ENCODE data around the gene RTN4R. TPM values are rescaled to one million over a fixed set of nuclear protein-coding genes. Genes with fewer than 3 reads are reported as not detected.

Gene RTN4R
- total RNA-seq, 2 experiments from 2014 or later: 3.1 to 4.0 TPM

DNA sequence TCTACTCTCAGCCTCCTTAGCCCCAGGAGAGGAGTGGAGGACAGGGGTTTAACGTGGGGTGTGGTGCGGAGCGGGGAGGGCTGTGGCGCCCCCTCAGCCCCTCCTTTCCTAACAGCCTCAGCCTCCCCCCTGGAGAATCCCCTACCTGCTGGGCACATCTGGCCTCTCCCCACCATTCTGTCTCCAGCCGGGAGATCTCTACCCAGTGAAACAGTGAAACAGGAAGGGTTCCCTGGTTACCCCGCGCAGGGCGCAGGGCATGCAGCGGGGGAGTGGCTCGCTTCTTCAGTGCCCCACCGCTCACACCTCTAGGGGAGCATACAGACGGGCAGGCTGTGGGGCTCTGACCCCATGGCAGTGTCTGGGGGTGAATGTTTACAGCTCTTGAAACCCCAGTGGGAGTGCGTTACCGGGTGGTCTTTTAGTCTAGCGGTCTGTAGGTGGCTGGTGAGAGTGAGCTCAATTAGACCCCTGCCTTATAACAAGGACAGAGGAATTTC is 62.6 kb downstream of the RTN4R start:
- CTCF ChIA-PET: no interaction called here
- Mint-ChIP-seq H3K36me3 (ENCODE audit: low read depth) (no peaks in the 10 kb centered on the region), H3K27ac (peak overlapping the region; percentile 98), H3K4me3 (peak overlapping the region; percentile 91), H3K4me1 (peaks cover 23% of the 10 kb centered on the region), H3K9me3 (no peaks in the 10 kb centered on the region), H3K27me3 (no peaks in the 10 kb centered on the region)
- POLR2A ChIA-PET: no interaction called here
- no peak for DNase-seq

DNA sequence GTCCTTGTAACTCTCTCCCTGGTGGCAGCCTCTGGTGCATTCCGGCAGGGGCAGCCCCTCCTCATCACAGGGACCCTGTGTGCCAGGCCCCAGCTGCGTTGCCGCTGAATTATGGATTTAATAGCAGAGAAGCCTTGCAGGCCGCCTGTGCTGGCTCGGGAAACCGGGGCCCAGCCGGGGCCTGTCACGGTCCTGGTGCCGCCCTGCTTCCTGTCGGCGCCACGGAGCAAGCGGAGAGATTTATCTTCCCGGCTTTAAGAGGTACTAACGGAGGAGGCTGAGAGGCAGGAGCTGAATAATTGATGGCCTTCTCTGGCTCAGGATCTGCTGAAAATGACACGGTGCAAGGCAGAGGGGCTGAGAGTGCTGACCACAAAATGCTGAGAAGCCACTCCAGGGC is 63.3 kb downstream of the RTN4R start:
- Mint-ChIP-seq H3K4me3 (no peak overlapping the region), H3K9me3 (no peaks in the 10 kb centered on the region), H3K27me3 (no peaks in the 10 kb centered on the region), H3K27ac (peak overlapping the region; percentile 98), H3K36me3 (ENCODE audit: low read depth) (no peaks in the 10 kb centered on the region), H3K4me1 (peaks cover 23% of the 10 kb centered on the region)
- no peak for DNase-seq
- ChIA-PET POLR2A (no interaction called here), CTCF (interaction anchor here (0.6 kb wide), 1 partner anchor 283 kb away, joined by 3 read pairs; no protein-coding TSS in a partner anchor)

DNA sequence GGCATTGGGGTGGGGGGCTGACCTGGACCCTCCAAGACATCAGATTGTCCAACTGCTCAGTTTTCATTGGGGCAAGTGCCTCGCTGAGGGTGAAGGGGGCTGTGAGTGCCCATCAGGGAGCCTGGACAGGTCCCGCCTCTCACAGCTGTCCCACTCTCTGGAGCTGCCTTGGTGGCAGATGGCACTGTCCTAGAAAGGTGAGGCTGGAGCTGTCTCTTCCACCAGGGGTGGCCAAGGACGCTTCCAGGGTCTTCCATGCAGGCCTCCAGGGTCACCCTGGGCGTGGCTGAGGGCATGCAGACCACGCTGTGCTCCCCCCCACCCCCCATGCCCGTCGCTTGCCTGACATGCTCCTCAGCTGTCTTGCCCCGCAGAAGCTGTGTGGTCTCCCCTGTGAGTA is 63.8 kb downstream of the RTN4R start:
- Mint-ChIP-seq H3K27ac (peak overlapping the region; percentile 98), H3K9me3 (no peaks in the 10 kb centered on the region), H3K27me3 (no peaks in the 10 kb centered on the region), H3K4me3 (no peak overlapping the region), H3K36me3 (ENCODE audit: low read depth) (no peaks in the 10 kb centered on the region), H3K4me1 (peaks cover 23% of the 10 kb centered on the region)
- CTCF ChIA-PET: interaction anchor here (0.6 kb wide), 1 partner anchor 282 kb away, joined by 3 read pairs; no protein-coding TSS in a partner anchor
- POLR2A ChIA-PET: no interaction called here
- no peak for DNase-seq

DNA sequence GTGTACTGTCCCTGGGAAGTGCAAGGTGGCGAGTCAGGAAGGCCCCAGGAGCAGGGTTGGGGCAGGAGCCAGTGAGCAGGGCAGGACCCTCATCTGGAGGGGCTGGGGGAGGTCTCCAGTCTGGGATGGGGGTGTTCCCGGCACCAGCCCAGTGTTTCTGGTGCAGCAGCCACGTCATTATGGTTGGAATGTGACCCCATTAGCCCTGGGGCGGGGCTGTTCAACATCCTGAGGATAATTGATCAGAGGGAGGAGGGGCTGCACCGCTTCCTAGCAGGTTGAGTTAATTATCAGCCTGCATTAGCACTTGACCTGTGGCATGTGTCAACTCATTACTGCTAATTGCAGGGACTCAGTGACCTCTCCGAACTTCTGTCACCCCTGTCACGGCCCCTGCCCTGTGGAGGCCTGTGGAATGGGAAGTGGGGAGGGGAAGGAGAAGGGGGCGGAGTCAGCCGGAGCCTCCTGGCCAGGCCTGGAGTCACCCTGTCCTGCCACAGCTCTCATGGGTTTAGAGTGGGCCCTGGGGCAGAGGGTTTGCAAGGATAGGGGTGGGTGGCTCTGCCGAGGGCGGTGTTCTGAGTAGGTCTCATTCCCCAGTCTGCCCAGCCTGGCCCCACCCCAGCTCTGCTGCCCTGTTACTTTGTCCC is 64.4 kb downstream of the RTN4R start:
- H3K9me3 Mint-ChIP-seq: no peaks in the 10 kb centered on the region
- CTCF ChIA-PET: no interaction called here

GRCh38 chr22:20203142-20203551 is 65.0 kb downstream of the RTN4R start:
- no peak for DNase-seq
- ChIA-PET POLR2A (no interaction called here), CTCF (no interaction called here)
- Mint-ChIP-seq H3K36me3 (ENCODE audit: low read depth) (no peaks in the 10 kb centered on the region), H3K9me3 (no peaks in the 10 kb centered on the region), H3K27me3 (no peaks in the 10 kb centered on the region), H3K4me3 (no peak overlapping the region), H3K27ac (no peak overlapping the region), H3K4me1 (peaks cover 17% of the 10 kb centered on the region)

More for the DNA sequence above, 64.4 kb downstream of the RTN4R start:
- Mint-ChIP-seq H3K36me3 (ENCODE audit: low read depth) (no peaks in the 10 kb centered on the region), H3K27me3 (no peaks in the 10 kb centered on the region), H3K4me1 (peaks cover 23% of the 10 kb centered on the region), H3K4me3 (no peak overlapping the region), H3K27ac (no peak overlapping the region)
- no peak for DNase-seq
- POLR2A ChIA-PET: no interaction called here

- no peak for DNase-seq
- Mint-ChIP-seq H3K36me3 (ENCODE audit: low read depth) (no peaks in the 10 kb centered on the region), H3K27ac (no peak overlapping the region), H3K27me3 (no peaks in the 10 kb centered on the region), H3K4me1 (peaks cover 9% of the 10 kb centered on the region), H3K9me3 (no peaks in the 10 kb centered on the region), H3K4me3 (no peak overlapping the region)
- CTCF ChIA-PET: no interaction called here
- POLR2A ChIA-PET: no interaction called here
Measured at GRCh38 chr22:20201837-20202392, 66.2 kb downstream of the RTN4R start.

DNA sequence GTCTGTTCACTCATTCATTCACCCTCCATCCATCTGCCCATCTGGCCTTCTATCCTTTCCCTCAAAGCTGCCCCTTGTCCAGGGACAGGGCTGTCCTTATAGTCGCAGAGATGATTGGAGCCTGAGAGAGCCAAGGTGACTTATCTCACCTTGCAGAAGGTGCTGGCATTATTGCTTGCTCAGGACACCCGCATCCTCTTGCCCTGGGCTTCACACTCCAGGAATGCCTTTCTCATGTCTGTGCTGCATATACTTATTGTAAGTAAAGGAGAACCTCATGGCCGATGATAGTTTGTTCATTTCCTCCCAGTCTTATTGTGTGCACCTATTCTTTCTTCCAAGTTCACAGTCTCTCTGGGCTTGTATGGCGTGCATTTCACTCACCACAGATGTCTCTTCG is 68.2 kb downstream of the RTN4R start:
- ChIA-PET CTCF (no interaction called here), POLR2A (no interaction called here)
- H3K27ac Mint-ChIP-seq: no peak overlapping the region
- DNase-seq: no peak
- no peaks in the 10 kb centered on the region for H3K4me1 Mint-ChIP-seq
- no peaks in the 10 kb centered on the region for H3K9me3 Mint-ChIP-seq
- H3K4me3 Mint-ChIP-seq: no peak overlapping the region
- H3K36me3 Mint-ChIP-seq (ENCODE audit: low read depth): no peaks in the 10 kb centered on the region
- no peaks in the 10 kb centered on the region for H3K27me3 Mint-ChIP-seq

DNA sequence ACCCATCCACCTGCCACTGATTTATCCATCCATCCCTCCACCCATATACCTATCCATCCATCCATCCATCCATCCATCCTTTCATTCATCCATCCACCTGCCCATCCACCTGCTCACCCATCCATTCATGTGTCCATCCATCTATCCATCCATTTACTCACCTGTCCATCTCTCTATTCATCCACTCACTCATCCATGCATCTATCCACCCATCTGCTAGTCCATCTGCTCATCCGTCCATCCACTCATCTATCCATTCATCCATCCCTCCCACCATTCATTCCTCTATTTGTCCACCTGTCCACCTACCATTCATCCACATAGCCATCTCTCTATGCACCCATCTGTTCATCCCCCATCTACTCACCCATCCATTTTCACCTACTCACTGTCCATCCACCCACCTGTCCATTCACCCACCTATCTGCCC is 68.7 kb downstream of the RTN4R start:
- no peaks in the 10 kb centered on the region for H3K4me1 Mint-ChIP-seq
- no peaks in the 10 kb centered on the region for H3K36me3 Mint-ChIP-seq (ENCODE audit: low read depth)
- no peaks in the 10 kb centered on the region for H3K9me3 Mint-ChIP-seq
- DNase-seq: no peak
- no peaks in the 10 kb centered on the region for H3K27me3 Mint-ChIP-seq
- POLR2A ChIA-PET: no interaction called here
- CTCF ChIA-PET: no interaction called here
- no peak overlapping the region for H3K27ac Mint-ChIP-seq
- H3K4me3 Mint-ChIP-seq: no peak overlapping the region

- ChIA-PET POLR2A (no interaction called here), CTCF (no interaction called here)
- no peaks in the 10 kb centered on the region for H3K36me3 Mint-ChIP-seq (ENCODE audit: low read depth)
- no peak for DNase-seq
- no peak overlapping the region for H3K4me3 Mint-ChIP-seq
- no peaks in the 10 kb centered on the region for H3K4me1 Mint-ChIP-seq
- H3K9me3 Mint-ChIP-seq: no peaks in the 10 kb centered on the region
- no peaks in the 10 kb centered on the region for H3K27me3 Mint-ChIP-seq
- no peak overlapping the region for H3K27ac Mint-ChIP-seq
Measured at GRCh38 chr22:20198557-20199319, 69.4 kb downstream of the RTN4R start.

DNA sequence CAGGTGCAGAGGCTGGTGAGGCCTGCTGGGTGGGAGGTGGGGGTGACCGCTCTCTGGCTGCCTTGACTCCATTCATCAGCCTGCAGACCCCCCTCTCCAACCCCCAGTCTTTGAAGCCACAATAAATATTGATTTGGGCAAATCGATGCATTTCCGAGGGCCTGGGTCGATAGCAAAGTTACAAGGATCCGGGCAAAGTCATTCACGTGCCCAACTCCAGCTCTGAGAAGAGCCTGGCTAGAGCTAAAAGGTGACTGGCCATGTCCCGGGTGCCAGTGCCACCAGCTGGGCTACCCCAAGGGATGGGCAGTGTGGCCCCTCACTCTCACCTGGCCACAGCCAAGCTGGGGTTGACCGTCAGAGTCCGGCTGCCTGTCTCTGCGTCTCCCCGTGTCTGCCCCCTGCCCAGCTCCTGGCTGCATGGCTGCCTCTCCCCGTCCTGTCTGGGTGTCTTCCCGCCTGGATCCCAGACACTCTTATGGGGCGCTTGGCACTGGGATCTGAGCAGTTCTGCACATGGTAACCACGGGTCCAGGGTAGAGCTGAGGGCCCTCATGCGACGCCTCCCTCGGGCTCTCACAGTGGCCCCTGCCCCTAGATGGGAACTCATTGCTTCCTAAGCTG is 70.6 kb downstream of the RTN4R start:
- ChIA-PET CTCF (interaction anchor here (0.7 kb wide), 2 partner anchors 67 to 73 kb away, joined by 3 to 4 read pairs; no protein-coding TSS in a partner anchor), POLR2A (no interaction called here)
- Mint-ChIP-seq H3K4me3 (no peak overlapping the region), H3K9me3 (no peaks in the 10 kb centered on the region), H3K27ac (no peak overlapping the region), H3K27me3 (no peaks in the 10 kb centered on the region), H3K4me1 (no peaks in the 10 kb centered on the region), H3K36me3 (ENCODE audit: low read depth) (no peaks in the 10 kb centered on the region)
- DNase-seq: no peak

DNA sequence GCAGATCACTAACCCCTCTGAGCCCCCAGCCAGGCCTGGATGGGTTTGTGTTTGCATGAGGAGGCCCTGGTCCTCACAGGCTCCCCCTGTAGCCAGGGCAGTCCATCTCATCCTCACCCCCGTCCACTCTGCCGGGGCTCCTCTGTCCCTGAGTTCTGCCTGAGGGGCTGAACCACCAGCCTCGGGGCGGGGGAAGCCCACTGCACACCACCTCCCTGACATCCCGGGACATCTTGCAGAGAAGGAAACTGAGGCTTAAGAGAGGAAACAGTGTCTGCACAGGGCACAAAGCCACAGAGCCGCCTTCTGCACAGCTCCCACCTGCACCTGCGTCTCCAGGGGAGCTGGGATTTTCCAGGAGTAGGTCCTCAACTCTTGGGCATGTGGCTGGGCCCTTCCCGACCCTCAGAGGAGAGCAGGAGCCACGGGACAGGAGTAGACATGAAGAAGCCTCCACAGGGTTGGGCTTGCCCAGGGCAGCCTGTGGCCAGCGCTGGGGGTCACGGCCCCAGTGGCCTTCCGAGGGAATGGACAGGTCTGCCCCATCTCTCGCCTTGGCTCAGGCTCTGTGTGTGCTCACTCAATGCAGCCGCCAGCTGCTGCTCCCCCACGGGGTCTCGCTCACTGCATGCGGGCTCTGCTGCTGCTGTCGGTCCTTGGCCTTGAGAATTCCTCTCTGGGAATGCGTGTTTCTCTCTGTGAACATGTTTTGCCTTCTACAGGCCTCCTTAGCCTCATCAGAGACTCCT is 71.8 kb downstream of the RTN4R start:
- POLR2A ChIA-PET: no interaction called here
- H3K27me3 Mint-ChIP-seq: no peaks in the 10 kb centered on the region
- CTCF ChIA-PET: interaction anchor here (0.7 to 1.1 kb wide), 2 partner anchors 39 to 72 kb away, joined by 3 to 4 read pairs; no protein-coding TSS in a partner anchor

DNA sequence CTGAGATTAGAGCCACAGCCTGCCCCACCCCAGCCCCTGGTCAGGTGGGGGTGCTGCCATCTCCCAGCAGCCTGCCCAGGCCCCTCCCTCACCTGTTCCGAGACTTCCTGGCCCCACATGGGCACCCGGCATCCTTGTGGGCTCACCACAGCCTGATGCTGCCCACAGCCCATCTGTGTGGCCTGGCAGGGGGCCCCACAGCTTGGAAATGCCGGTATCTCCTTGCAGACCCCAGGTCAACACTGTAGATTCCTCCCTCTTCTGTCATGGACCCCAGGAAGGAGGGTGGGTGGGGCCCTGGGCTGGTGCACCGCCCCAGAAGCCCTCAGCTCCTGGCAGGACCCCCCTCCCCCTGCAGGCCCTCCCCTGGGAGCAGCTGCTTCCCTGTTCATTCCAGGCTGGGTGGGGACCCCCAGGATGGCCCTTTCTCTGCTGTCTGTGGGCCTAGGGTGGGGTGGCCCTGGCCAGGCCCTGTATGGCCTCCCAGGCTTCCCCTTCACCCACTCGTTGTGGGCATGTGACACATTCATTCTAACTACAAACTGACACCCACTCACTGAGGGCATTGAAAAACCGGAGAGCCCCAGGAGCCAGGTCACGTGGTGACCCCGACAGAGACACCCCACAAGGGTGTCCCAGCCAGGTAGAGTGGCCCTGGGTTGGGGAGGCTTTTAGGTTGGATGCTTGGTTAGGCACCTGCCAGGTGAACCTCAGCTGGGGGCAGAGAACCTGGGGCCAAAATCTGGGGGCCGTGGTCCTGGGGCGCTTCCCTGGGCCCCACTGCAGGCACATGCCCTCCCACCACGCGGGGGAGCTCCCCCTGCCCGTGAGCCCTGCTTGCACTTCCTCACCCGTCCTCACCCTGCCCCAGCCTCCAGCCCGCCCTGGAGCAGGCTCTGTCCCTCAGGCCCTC is 73.2 kb downstream of the RTN4R start:
- ChIA-PET CTCF (interaction anchor here (1.1 to 1.5 kb wide), 2 partner anchors 15 to 38 kb away, joined by 3 to 4 read pairs; no protein-coding TSS in a partner anchor), POLR2A (no interaction called here)
- Mint-ChIP-seq H3K27ac (no peak overlapping the region), H3K4me1 (no peaks in the 10 kb centered on the region), H3K4me3 (no peak overlapping the region), H3K9me3 (no peaks in the 10 kb centered on the region), H3K27me3 (no peaks in the 10 kb centered on the region), H3K36me3 (ENCODE audit: low read depth) (no peaks in the 10 kb centered on the region)
- DNase-seq: no peak

More for the DNA sequence above, 71.8 kb downstream of the RTN4R start:
- Mint-ChIP-seq H3K9me3 (no peaks in the 10 kb centered on the region), H3K4me1 (no peaks in the 10 kb centered on the region), H3K27ac (no peak overlapping the region), H3K36me3 (ENCODE audit: low read depth) (no peaks in the 10 kb centered on the region), H3K4me3 (no peak overlapping the region)
- no peak for DNase-seq

Data from activated CD4-positive, alpha-beta T cell treated with anti-CD3 and anti-CD28 coated beads, Interleukin-2, amount 10 ng/mL, durations not matched to agents 7 days and 5 days (primary cell).